ENCODE data around the gene AOX1. TPM values are rescaled to one million over a fixed set of nuclear protein-coding genes. Genes with fewer than 3 reads are reported as not detected.
A peak's percentile ranks its signal among the peaks of the same experiment; 100 is the strongest.

Gene AOX1
- total RNA-seq, 4 donors from 2014 or later: 87.3 to 221 (median 135) TPM

DNA sequence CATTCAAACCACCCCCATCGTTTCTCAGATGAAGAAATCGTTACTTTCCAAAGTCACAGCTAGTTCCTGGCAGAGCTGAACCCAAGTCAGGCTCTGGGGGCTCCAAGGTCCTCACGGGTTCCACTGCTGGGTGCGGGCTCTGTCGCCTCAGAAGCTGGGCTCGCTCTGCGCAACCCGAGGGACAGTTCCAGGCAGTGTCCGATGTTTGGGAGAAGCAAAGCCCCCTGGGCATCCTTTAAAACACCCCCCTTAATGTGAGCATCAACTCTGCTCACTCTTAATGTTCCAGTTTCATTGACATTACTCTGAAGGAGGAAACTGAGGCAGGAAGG, 796 bp downstream of the AOX1 start:
- no peak for DNase-seq (ENCODE audit: low spot score in 2 of 2)
- H3K27ac ChIP-seq: peak overlapping the region; percentile 76 to 88 (median 82)
- H3K4me1 ChIP-seq: peaks cover 0 to 17% (median 0%) of the 10 kb centered on the region in 4 donors
- peak overlapping the region; percentile 47 to 59 (median 56) for H3K4me3 ChIP-seq
- no peaks in the 10 kb centered on the region for H3K36me3 ChIP-seq
- no peaks in the 10 kb centered on the region for H3K9me3 ChIP-seq
- WGBS, 2 donors: 56 to 63% methylated on average over 9 of the region's 9 CpGs
- H3K27me3 ChIP-seq: no peaks in the 10 kb centered on the region
- TF ChIP-seq POLR2A (IDR thresholded peaks at IDR 0.05) (no peak), EP300 (IDR thresholded peaks at IDR 0.05) (no peak)
- TF ChIP-seq, protein P1, sequence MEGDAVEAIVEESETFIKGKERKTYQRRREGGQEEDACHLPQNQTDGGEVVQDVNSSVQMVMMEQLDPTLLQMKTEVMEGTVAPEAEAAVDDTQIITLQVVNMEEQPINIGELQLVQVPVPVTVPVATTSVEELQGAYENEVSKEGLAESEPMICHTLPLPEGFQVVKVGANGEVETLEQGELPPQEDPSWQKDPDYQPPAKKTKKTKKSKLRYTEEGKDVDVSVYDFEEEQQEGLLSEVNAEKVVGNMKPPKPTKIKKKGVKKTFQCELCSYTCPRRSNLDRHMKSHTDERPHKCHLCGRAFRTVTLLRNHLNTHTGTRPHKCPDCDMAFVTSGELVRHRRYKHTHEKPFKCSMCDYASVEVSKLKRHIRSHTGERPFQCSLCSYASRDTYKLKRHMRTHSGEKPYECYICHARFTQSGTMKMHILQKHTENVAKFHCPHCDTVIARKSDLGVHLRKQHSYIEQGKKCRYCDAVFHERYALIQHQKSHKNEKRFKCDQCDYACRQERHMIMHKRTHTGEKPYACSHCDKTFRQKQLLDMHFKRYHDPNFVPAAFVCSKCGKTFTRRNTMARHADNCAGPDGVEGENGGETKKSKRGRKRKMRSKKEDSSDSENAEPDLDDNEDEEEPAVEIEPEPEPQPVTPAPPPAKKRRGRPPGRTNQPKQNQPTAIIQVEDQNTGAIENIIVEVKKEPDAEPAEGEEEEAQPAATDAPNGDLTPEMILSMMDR (IDR thresholded peaks at IDR 0.05): no peak

DNA sequence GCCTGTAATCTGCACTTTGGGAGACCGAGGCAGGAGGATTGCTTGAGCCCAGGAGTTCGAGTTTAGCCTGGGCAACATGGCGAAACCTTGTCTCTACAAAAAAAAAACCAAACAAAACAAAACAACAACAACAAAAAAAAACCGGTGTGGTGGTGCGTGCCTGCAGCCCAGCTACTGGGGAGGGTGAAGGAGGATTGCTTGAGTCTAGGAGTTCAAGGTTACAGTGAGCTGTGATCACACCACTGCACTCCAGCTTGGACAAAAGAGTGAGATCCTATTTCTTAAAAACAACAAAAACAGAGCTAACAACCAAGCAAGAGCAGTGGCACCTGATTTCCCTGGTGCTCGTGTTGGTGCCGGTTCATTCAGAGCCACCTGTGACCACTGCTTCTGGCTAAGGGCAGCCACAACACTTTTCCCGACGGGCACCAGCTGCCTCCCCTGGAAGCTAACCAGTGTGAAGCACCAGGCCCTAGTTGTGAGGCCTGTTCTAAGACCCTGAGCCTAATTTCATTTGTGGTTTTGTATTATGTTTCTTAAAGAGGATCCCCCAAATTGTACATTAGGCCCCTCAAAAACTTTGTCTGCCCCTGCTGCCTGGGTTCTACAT, 1.3 kb downstream of the AOX1 start:
- no peaks in the 10 kb centered on the region for H3K36me3 ChIP-seq
- no peaks in the 10 kb centered on the region for H3K9me3 ChIP-seq
- peak overlapping the region in 3 of 4 donors; percentile 47 to 59 (median 56) for H3K4me3 ChIP-seq
- peaks cover 0 to 17% (median 0%) of the 10 kb centered on the region in 4 donors for H3K4me1 ChIP-seq
- no peak for DNase-seq (ENCODE audit: low spot score in 2 of 2)
- no peak for TF ChIP-seq POLR2A (IDR thresholded peaks at IDR 0.05)
- TF ChIP-seq, protein P1 (IDR thresholded peaks at IDR 0.05): no peak
- TF ChIP-seq EP300 (IDR thresholded peaks at IDR 0.05): no peak
- peak overlapping the region in 3 of 4 donors; percentile 79 to 88 (median 84) for H3K27ac ChIP-seq
- H3K27me3 ChIP-seq: no peaks in the 10 kb centered on the region
- 91 to 92% methylated on average over 9 of the region's 9 CpGs for WGBS, 2 donors

DNA sequence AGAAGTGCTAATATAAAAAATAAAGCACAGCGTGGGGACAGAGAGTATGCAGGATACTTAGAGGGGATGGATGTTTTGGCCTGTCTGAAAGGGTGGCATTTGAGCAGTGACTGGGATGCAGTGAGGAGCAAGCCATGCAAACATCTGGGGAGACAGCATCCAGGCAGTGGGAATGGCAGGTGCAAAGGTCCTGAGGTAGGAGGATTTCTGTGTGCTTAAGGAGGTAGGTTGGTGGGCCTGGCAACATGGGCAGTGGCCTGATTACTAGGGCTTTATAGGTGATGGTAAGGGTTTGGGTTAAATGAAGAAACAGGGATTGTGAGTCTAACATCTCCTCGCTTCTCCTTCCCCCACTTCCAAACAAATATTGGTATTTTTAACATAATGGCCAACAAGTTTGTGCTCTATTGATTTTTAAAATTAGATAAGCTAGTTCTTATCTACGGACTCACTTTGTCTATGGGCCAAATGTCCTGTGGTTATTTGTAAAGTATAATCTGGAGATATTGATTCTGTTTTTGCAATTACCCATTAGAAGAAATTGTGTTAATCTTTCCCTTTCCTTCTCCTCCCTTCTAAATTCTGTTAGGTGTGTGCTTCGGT, 2.4 kb downstream of the AOX1 start:
- TF ChIP-seq, protein P1 (IDR thresholded peaks at IDR 0.05): no peak
- TF ChIP-seq EP300 (IDR thresholded peaks at IDR 0.05) (no peak), POLR2A (IDR thresholded peaks at IDR 0.05) (no peak)
- H3K4me3 ChIP-seq: peak overlapping the region in 2 of 4 donors; percentile 3 to 56
- H3K27me3 ChIP-seq: no peaks in the 10 kb centered on the region
- no peak for DNase-seq (ENCODE audit: low spot score in 2 of 2)
- H3K4me1 ChIP-seq: peaks cover 0 to 17% (median 0%) of the 10 kb centered on the region in 4 donors
- no peaks in the 10 kb centered on the region for H3K36me3 ChIP-seq
- WGBS, 2 donors: 88 to 89% methylated on average over 4 of the region's 4 CpGs
- H3K27ac ChIP-seq: peak overlapping the region in 1 of 4 donors; percentile 79
- H3K9me3 ChIP-seq: no peaks in the 10 kb centered on the region

DNA sequence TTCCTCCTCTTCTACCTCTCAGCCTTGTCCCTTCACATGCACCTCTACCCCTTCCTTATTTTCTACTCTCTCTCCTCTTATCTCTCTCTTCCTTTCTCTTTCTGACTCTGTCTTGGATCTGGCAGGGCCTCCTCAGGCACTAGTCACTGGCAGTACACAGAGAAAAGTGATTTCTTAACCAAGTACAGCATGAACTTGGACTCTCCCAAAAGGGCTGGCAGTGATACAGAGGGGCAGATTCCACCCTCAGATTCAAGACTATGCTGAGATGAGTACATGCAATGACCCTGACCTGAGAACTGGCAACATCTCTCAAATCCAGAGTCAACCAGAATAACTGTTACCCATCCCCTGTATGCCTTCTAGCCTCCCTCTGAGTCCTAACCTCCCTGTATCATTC, 4.3 kb downstream of the AOX1 start:
- peak; percentile 31 to 77 for DNase-seq (ENCODE audit: low spot score in 2 of 2)
- TF ChIP-seq EP300 (IDR thresholded peaks at IDR 0.05): peak in 1 of 2 donors; percentile 73
- no peak for TF ChIP-seq POLR2A (IDR thresholded peaks at IDR 0.05)
- no peaks in the 10 kb centered on the region for H3K9me3 ChIP-seq
- no peaks in the 10 kb centered on the region for H3K27me3 ChIP-seq
- peaks cover 0 to 14% (median 0%) of the 10 kb centered on the region in 4 donors for H3K4me1 ChIP-seq
- peaks cover 0 to 6% (median 0%) of the 10 kb centered on the region in 3 donors for H3K36me3 ChIP-seq
- peak overlapping the region in 2 of 4 donors; percentile 72 to 79 for H3K27ac ChIP-seq
- H3K4me3 ChIP-seq: peak overlapping the region in 1 of 4 donors; percentile 1

DNA sequence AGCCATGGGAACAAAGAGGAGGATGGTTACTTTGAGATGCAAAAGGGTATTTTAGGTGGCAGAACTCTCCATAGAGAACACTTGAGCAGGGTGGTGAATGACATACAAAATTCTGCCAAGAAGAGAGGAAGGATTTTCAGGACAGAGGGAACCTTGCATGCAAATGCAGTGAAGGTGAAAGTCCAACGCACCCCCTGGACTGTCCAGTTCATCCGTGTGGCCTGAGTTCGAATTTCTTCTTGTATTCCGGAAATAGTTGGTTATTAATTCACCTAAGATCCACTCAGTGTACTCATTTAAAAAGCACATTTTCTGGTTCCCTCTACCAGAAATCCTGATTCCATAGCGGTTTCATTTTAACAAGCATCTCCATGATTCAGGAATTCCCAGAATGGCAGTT, 5.5 kb downstream of the AOX1 start:
- H3K27ac ChIP-seq: no peak overlapping the region
- H3K27me3 ChIP-seq: no peaks in the 10 kb centered on the region
- H3K4me3 ChIP-seq: no peak overlapping the region
- H3K36me3 ChIP-seq: peaks cover 0 to 18% (median 0%) of the 10 kb centered on the region in 3 donors
- no peaks in the 10 kb centered on the region for H3K9me3 ChIP-seq
- peaks cover 0 to 10% (median 0%) of the 10 kb centered on the region in 4 donors for H3K4me1 ChIP-seq
- TF ChIP-seq, protein P1 (IDR thresholded peaks at IDR 0.05): no peak
- TF ChIP-seq EP300 (IDR thresholded peaks at IDR 0.05) (no peak), POLR2A (IDR thresholded peaks at IDR 0.05) (no peak)
- WGBS, 2 donors: 90 to 91% methylated on average over 5 of the region's 5 CpGs
- DNase-seq (ENCODE audit: low spot score in 2 of 2): no peak
